Activated CD8-positive, alpha-beta T cell treated with anti-CD3 and anti-CD28 coated beads, Interleukin-2, amount 10 ng/mL, durations not matched to agents 7 days and 5 days (primary cell): ENCODE measurements around the gene MINK1. TPM values are rescaled to one million over a fixed set of nuclear protein-coding genes. Genes with fewer than 3 reads are reported as not detected.

ENCODE experiments used
- ATAC-seq: fragments of 150-1000 bp; cut with Tn5 transposase; one replicate; pipeline ENCODE4 v1.10.0; 2021; ENCODE audit warnings: moderate library complexity
- CTCF ChIA-PET: fragments of 350-600 bp; sonication (Branson Sonifier 250); formaldehyde crosslinking; loops from one replicate; lab custom pipeline; 2021; ENCODE audit warnings: antibody characterized with exemption; lab: Charles Lee
- POLR2A ChIA-PET: fragments of 350-600 bp; sonication (Branson Sonifier 250); formaldehyde crosslinking; loops from one replicate; lab custom pipeline; 2021; ENCODE audit warnings: antibody characterized with exemption; lab: Charles Lee
- DNase-seq: peaks from one replicate; pipeline ENCODE4 v3.0.0-alpha.2; 2020
- H3K27ac Mint-ChIP-seq: one replicate; pipeline ENCODE4 v1.8.0; 2021; ENCODE audit warnings: mild to moderate bottlenecking, mixed read lengths
- H3K27me3 Mint-ChIP-seq: one replicate; pipeline ENCODE4 v1.8.0; 2021; ENCODE audit warnings: low read depth, mixed read lengths
- H3K36me3 Mint-ChIP-seq: one replicate; pipeline ENCODE4 v1.8.0; 2021; ENCODE audit warnings: low read depth, mixed read lengths
- H3K4me1 Mint-ChIP-seq: one replicate; pipeline ENCODE4 v1.8.0; 2021; ENCODE audit warnings: low read depth, mixed read lengths
- H3K4me3 Mint-ChIP-seq: one replicate; pipeline ENCODE4 v1.8.0; 2021; ENCODE audit warnings: mild to moderate bottlenecking, mixed read lengths
- H3K9me3 Mint-ChIP-seq: one replicate; pipeline ENCODE4 v1.8.0; 2022; ENCODE audit warnings: mixed read lengths; ENCODE audit not compliant: insufficient read depth
- total RNA-seq, 2 experiments: library from RNA; stranded (reverse); gene quantifications; one replicate each; pipeline ENCODE4 v1.2.3, GENCODE V29; 2021

Gene MINK1
- total RNA-seq, 2 experiments from 2014 or later = 68.1 to 73.2 TPM

GRCh38 chr17:4795168-4795567, 38.0 kb upstream of the MINK1 start:
- ChIA-PET POLR2A (no interaction called here), CTCF (no interaction called here)
- H3K4me1 Mint-ChIP-seq = peaks cover 27% of the 10 kb centered on the region
- H3K9me3 Mint-ChIP-seq = no peaks in the 10 kb centered on the region
- H3K27me3 Mint-ChIP-seq = peaks cover 5% of the 10 kb centered on the region
- H3K4me3 Mint-ChIP-seq = peak overlapping the region; percentile 100
- peaks cover 19% of the 10 kb centered on the region for H3K36me3 Mint-ChIP-seq
- ATAC-seq (no peak), DNase-seq (no peak)
- peak overlapping the region; percentile 95 for H3K27ac Mint-ChIP-seq

DNA sequence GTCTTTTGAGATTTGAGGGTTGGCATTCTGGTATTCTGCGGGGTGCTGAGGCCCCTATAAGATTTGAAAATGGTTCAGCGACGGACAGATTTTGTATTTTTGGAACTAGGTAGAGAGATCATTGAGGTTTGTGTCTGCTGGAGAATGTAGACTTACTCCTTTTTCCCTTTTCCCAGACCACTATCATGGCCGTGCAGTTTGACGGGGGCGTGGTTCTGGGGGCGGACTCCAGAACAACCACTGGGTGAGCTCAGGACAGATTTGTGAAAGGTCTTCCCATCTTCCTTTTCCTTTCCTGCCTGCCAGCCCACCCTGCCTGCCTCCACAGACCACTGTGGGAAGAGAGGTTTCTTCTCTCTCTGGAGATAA, 36.6 kb upstream of the MINK1 start:
- Mint-ChIP-seq H3K9me3 (no peaks in the 10 kb centered on the region), H3K27me3 (peaks cover 5% of the 10 kb centered on the region), H3K27ac (peak overlapping the region; percentile 95), H3K36me3 (peaks cover 25% of the 10 kb centered on the region), H3K4me3 (peak overlapping the region; percentile 100), H3K4me1 (peaks cover 21% of the 10 kb centered on the region)
- POLR2A ChIA-PET = interaction anchor here (0.7 to 1.2 kb wide), 4 partner anchors 10 to 89 kb away, joined by 3 to 5 read pairs (median 4); partner anchors contain the start of gene PLD2
- CTCF ChIA-PET = interaction anchor here (0.9 to 2.2 kb wide), 5 partner anchors 11 to 107 kb away, joined by 4 to 6 read pairs (median 4); partner anchors contain the start of genes ARRB2, CHRNE and PLD2
- ATAC-seq (peak; percentile 37), DNase-seq (peak; percentile 49)

DNA sequence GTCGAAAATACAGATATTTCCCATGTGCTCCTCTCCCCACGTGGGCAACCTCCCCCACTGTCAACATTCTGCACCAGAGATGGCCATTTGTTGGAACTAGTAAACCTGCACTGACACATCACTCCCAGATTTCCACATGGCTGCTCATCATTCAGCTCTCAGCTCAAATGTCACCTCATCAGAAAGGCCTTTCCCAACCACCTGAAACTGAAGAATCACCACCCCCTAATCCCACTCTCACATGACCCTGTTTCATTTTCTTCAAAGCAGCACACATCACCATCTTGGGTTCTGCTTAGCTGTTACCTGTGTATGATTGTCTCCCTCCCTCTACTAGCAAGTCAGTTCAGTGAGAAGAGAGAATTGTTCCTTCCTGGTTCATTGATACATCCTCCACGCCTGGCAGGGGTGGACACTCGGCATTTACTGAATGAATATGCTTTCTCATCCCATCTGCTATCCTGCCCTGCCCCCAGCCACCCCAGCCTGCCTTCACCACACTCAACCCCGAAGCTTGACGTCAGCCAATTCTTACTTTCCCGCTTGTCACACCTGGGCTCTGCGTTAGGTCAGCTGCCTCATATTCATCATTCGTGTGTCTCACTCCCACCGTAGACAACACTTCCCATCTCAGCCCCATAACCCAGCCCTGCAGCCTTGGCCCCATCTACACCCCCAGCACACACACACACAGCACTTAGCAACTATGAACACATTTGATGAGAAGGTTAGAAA, 32.5 kb upstream of the MINK1 start:
- no peak overlapping the region for H3K4me3 Mint-ChIP-seq
- no peaks in the 10 kb centered on the region for H3K27me3 Mint-ChIP-seq
- POLR2A ChIA-PET = no interaction called here
- H3K9me3 Mint-ChIP-seq = no peaks in the 10 kb centered on the region
- ATAC-seq (no peak), DNase-seq (no peak)
- CTCF ChIA-PET = interaction anchor here (1.4 kb wide), 1 partner anchor 10 kb away, joined by 5 read pairs; no protein-coding TSS in a partner anchor
- no peak overlapping the region for H3K27ac Mint-ChIP-seq
- peaks cover 16% of the 10 kb centered on the region for H3K4me1 Mint-ChIP-seq
- peaks cover 25% of the 10 kb centered on the region for H3K36me3 Mint-ChIP-seq

- DNase-seq (no peak), ATAC-seq (no peak)
- H3K9me3 Mint-ChIP-seq = no peaks in the 10 kb centered on the region
- H3K27me3 Mint-ChIP-seq = peaks cover 5% of the 10 kb centered on the region
- ChIA-PET CTCF (no interaction called here), POLR2A (no interaction called here)
- no peak within 1 kb of the TSS for H3K4me3 Mint-ChIP-seq
- H3K36me3 Mint-ChIP-seq = peaks cover 21% of the 10 kb centered on the region
- H3K4me1 Mint-ChIP-seq = peaks cover 9% of the 10 kb centered on the region
- H3K27ac Mint-ChIP-seq = no peak within 1 kb of the TSS
These were observed 30.9 kb upstream of the MINK1 start, which contains the start of gene C17orf114 for GRCh38 chr17:4802228-4802627. Gene C17orf114 (minus strand): TSS chr17:4802328.

DNA sequence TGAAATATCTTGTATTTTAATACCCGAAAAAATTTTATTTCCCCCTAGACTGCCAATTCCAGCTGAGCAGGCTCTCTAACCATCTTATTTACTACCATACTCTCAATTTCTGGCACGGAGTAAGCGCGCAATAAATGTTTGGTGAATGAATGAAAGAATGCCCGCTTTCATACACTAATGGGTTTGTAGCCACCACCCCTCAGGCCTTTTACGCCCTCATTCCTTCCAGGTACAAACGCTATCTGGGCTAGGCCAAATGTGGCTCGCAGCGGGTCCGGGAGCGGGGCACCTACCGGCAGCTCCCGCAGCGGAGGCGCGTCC, 26.7 kb upstream of the MINK1 start:
- no peak for DNase-seq
- Mint-ChIP-seq H3K36me3 (peaks cover 11% of the 10 kb centered on the region), H3K4me3 (peak overlapping the region; percentile 76), H3K4me1 (peaks cover 16% of the 10 kb centered on the region), H3K9me3 (no peaks in the 10 kb centered on the region), H3K27me3 (peaks cover 5% of the 10 kb centered on the region), H3K27ac (no peak overlapping the region)
- CTCF ChIA-PET = interaction anchor here (0.8 to 1.6 kb wide), 4 partner anchors 9 to 93 kb away, joined by 3 to 5 read pairs (median 3); partner anchors contain the start of gene C17orf107
- no peak for ATAC-seq
- POLR2A ChIA-PET = interaction anchor here (0.6 to 2.0 kb wide), 5 partner anchors 10 to 133 kb away, joined by 3 to 12 read pairs (median 3); partner anchors contain the start of genes PSMB6 and SLC25A11

GRCh38 chr17:4806777-4807604, 26.1 kb upstream of the MINK1 start, which contains the start of gene PLD2:
Gene PLD2 (plus strand): TSS chr17:4807152. CDS start chr17:4807773, 621 bp downstream.
- H3K36me3 Mint-ChIP-seq = peaks cover 11% of the 10 kb centered on the region
- CTCF ChIA-PET = interaction anchor here (0.8 to 2.1 kb wide), 6 partner anchors 10 to 97 kb away, joined by 3 to 8 read pairs (median 4); partner anchors contain the start of genes ARRB2, C17orf107 and PSMB6
- H3K9me3 Mint-ChIP-seq = no peaks in the 10 kb centered on the region
- DNase-seq = peak; percentile 90
- H3K27me3 Mint-ChIP-seq = peaks cover 5% of the 10 kb centered on the region
- POLR2A ChIA-PET = interaction anchor here (0.6 to 2.0 kb wide), 6 partner anchors 11 to 132 kb away, joined by 3 to 12 read pairs (median 3); partner anchors contain the start of genes PSMB6 and SLC25A11
- peak; percentile 99 for ATAC-seq
- no peak within 1 kb of the TSS for H3K27ac Mint-ChIP-seq
- H3K4me3 Mint-ChIP-seq = peak within 1 kb of the TSS; percentile 76
- peaks cover 16% of the 10 kb centered on the region for H3K4me1 Mint-ChIP-seq

DNA sequence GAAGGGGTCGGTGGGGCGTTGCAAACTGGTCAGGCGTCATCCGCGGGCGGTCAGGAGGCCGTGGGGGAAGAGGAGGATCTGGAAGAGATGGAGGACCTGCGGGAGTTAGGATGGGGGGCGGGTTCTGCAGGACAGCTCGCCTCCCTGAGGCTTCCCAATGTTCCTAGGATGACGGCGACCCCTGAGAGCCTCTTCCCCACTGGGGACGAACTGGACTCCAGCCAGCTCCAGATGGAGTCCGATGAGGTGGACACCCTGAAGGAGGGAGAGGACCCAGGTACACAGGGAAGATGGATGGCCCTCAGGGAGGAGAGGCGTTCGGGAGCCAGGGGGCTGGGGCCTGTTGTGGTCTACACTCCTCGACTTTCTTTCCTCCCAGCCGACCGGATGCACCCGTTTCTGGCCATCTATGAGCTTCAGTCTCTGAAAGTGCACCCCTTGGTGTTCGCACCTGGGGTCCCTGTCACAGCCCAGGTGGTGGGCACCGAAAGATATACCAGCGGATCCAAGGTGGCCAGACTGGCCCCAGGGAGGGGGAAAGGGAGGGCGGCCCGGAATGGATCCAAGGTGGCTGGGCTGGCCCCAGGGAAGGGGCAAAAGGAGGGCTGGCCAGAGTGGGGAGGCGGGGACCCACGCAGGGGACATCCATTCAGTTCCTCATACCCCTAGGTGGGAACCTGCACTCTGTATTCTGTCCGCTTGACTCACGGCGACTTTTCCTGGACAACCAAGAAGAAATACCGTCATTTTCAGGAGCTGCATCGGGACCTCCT, 25.3 kb upstream of the MINK1 start:
- DNase-seq = no peak
- Mint-ChIP-seq H3K4me3 (peak overlapping the region; percentile 74), H3K36me3 (peaks cover 11% of the 10 kb centered on the region), H3K9me3 (no peaks in the 10 kb centered on the region), H3K27ac (no peak overlapping the region), H3K27me3 (peaks cover 5% of the 10 kb centered on the region), H3K4me1 (peaks cover 16% of the 10 kb centered on the region)
- ChIA-PET CTCF (interaction anchor here (1.4 to 2.1 kb wide), 5 partner anchors 11 to 241 kb away, joined by 3 to 8 read pairs (median 4); partner anchors contain the start of genes ARRB2, C17orf107 and PSMB6), POLR2A (interaction anchor here (0.8 to 2.0 kb wide), 4 partner anchors 18 to 98 kb away, joined by 3 to 12 read pairs (median 4); no protein-coding TSS in a partner anchor)
- ATAC-seq = no peak

GRCh38 chr17:4808378-4808767, 24.8 kb upstream of the MINK1 start:
- H3K36me3 Mint-ChIP-seq = peaks cover 11% of the 10 kb centered on the region
- no peak overlapping the region for H3K27ac Mint-ChIP-seq
- ChIA-PET POLR2A (interaction anchor here (0.9 to 1.1 kb wide), 2 partner anchors 18 to 29 kb away, joined by 4 to 9 read pairs; no protein-coding TSS in a partner anchor), CTCF (interaction anchor here (1.5 to 2.1 kb wide), 4 partner anchors 12 to 241 kb away, joined by 4 to 8 read pairs (median 5); partner anchors contain the start of genes ARRB2 and PSMB6)
- peaks cover 16% of the 10 kb centered on the region for H3K4me1 Mint-ChIP-seq
- H3K27me3 Mint-ChIP-seq = peaks cover 5% of the 10 kb centered on the region
- no peak for DNase-seq
- H3K4me3 Mint-ChIP-seq = peak overlapping the region; percentile 74
- ATAC-seq = no peak
- no peaks in the 10 kb centered on the region for H3K9me3 Mint-ChIP-seq

DNA sequence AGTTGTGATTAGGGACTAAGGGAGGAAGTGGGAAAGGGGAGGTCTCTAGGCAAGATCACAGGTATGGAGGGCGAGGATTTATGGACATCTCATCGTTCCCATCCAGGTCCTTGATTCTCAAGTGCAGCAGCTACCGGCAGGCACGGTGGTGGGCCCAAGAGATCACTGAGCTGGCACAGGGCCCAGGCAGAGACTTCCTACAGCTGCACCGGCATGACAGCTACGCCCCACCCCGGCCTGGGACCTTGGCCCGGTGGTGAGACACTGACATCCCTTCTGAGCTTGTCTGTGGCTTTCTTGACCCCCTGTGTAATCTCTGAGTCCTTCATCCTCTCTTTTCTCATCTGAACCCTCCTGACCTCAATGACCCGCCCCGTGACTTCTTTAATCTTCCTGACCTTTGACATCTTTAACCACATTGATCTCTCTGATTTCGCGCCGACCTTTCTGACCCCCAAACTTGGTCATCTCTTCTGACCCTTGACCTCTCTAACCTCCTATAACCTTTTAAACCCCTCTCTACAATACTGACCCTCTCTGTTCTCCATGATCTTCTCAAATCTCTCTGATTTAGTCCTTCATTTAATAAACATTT, 22.3 kb upstream of the MINK1 start:
- no peak for ATAC-seq
- ChIA-PET POLR2A (interaction anchor here (0.7 kb wide), 1 partner anchor 15 kb away, joined by 3 read pairs; the partner anchor contains the start of gene PSMB6), CTCF (no interaction called here)
- no peaks in the 10 kb centered on the region for H3K9me3 Mint-ChIP-seq
- peaks cover 16% of the 10 kb centered on the region for H3K4me1 Mint-ChIP-seq
- DNase-seq = no peak
- H3K27me3 Mint-ChIP-seq = peaks cover 5% of the 10 kb centered on the region
- no peak overlapping the region for H3K27ac Mint-ChIP-seq
- no peak overlapping the region for H3K4me3 Mint-ChIP-seq
- peaks cover 11% of the 10 kb centered on the region for H3K36me3 Mint-ChIP-seq

DNA sequence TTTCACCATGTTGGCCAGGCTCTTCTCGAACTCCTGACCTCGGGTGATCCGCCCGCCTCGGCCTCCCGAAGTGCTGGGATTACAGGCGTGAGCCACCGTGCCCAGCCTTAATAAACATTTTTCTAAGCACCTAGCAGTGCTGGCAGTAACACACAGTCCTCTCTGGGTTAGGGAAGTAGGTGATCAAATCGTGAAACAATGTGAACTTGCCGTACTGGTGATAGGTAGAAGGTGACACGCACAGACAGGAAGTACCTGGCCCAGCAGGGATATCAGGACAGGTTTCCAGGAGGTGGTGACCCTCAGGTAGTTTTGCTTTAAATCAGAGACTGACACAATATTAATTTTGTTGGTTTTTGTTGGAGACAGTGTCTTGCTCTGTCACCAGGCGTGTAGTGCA, 21.7 kb upstream of the MINK1 start:
- ChIA-PET POLR2A (interaction anchor here (0.7 kb wide), 1 partner anchor 16 kb away, joined by 3 read pairs; the partner anchor contains the start of gene PSMB6), CTCF (no interaction called here)
- Mint-ChIP-seq H3K27me3 (no peaks in the 10 kb centered on the region), H3K4me1 (peaks cover 10% of the 10 kb centered on the region), H3K4me3 (no peak overlapping the region), H3K27ac (no peak overlapping the region), H3K36me3 (peaks cover 11% of the 10 kb centered on the region), H3K9me3 (no peaks in the 10 kb centered on the region)
- DNase-seq = no peak
- ATAC-seq = no peak
